Measurements from ENCODE around the gene NDUFB6. TPM values are rescaled to one million over a fixed set of nuclear protein-coding genes. Genes with fewer than 3 reads are reported as not detected.

Gene NDUFB6
- total and polyA plus RNA-seq, 9 of the 15 experiments (the other 6 are each of a cell fraction or from before 2014, with no cell fraction given) = 26.5 to 88.1 (median 64.0) TPM

- TF ChIP-seq NBN (IDR thresholded peaks at IDR 0.05; ENCODE audit: low read depth) (0 out of 2 replicates have a peak, but pooled peaks have one; percentile 6), ZNF609 (CRISPR knock-in tag; IDR thresholded peaks at IDR 0.05; ENCODE audit: borderline replicate concordance) (no peak), DNMT1 (IDR thresholded peaks at IDR 0.05) (no peak), LEF1 (IDR thresholded peaks at IDR 0.05) (no peak), RFX7 (CRISPR knock-in tag; IDR thresholded peaks at IDR 0.05) (no peak), THRA (IDR thresholded peaks at IDR 0.05) (no peak), SPI1 (IDR thresholded peaks at IDR 0.05; ENCODE audit: borderline replicate concordance, low read depth, low read length) (no peak), FOXO4 (CRISPR knock-in tag; IDR thresholded peaks at IDR 0.05) (no peak), GTF2E2 (tag; IDR thresholded peaks at IDR 0.05) (0 out of 2 replicates have a peak, but pooled peaks have one; percentile 8), JUND (IDR thresholded peaks at IDR 0.05; ENCODE audit: borderline replicate concordance, low read depth, low read length) (no peak), JUND (tag; IDR thresholded peaks at IDR 0.05; ENCODE audit: borderline replicate concordance, low read depth, low read length) (0 out of 3 replicates have a peak, but pooled peaks have one; percentile 7), POU5F1 (IDR thresholded peaks at IDR 0.05; ENCODE audit: borderline replicate concordance, low read depth, low read length, partially characterized antibody) (no peak), GABPB1 (CRISPR knock-in tag; IDR thresholded peaks at IDR 0.05) (no peak), SRSF1 (IDR thresholded peaks at IDR 0.05; ENCODE audit: low read depth, low read length) (no peak), CTCFL (IDR thresholded peaks at IDR 0.05; ENCODE audit: borderline replicate concordance, insufficient read depth, low read depth, low read length, poor library complexity, severe bottlenecking) (peak; percentile 26), KDM4B (IDR thresholded peaks at IDR 0.05; ENCODE audit: borderline replicate concordance in 2 of 2, low read depth in 1 of 2) (no peak)
These were observed 725 bp downstream of the NDUFB6 start (continued) for GRCh38 chr9:32571969-32572899.
